ENCODE results near the gene PTGES3.

The PTGES3 gene

DNA sequence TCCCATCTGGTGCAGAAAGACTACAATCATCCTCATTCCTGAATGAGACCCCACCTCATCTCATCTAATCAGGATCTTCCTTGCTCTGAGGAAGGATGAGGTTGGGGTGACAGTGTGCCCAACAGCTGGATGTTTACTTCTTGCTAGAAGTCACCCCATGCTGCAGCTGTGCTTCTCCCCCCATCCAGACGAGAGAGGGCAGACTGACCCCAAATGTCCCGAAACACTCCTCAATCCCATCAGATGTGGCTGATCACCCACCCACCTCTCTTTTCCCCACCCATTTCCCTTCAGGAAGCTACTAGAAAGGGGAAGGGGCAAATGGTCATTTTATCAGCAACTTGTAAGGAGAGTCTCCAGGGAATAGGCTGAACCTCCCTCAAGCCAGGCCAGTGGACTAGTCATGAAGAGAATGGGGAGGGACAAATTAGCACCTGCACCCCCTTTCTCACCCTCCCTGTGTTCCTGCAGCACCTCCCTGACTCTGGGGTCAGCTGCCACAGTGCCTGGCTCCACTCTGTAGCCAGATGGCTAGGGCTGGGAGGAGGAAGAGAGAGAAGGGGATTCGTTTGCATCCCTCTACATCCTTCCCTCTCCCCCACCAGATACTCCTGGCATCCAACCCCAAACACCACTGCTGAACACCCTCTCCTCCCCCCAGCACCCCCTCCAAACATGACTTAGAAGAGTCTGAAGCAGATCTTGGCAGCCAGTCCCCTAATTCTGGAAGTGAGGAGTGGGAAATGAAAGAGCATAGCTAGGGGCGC lies 55.2 kb downstream of the PTGES3 start:
- TF ChIP-seq, protein P1, sequence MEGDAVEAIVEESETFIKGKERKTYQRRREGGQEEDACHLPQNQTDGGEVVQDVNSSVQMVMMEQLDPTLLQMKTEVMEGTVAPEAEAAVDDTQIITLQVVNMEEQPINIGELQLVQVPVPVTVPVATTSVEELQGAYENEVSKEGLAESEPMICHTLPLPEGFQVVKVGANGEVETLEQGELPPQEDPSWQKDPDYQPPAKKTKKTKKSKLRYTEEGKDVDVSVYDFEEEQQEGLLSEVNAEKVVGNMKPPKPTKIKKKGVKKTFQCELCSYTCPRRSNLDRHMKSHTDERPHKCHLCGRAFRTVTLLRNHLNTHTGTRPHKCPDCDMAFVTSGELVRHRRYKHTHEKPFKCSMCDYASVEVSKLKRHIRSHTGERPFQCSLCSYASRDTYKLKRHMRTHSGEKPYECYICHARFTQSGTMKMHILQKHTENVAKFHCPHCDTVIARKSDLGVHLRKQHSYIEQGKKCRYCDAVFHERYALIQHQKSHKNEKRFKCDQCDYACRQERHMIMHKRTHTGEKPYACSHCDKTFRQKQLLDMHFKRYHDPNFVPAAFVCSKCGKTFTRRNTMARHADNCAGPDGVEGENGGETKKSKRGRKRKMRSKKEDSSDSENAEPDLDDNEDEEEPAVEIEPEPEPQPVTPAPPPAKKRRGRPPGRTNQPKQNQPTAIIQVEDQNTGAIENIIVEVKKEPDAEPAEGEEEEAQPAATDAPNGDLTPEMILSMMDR (IDR thresholded peaks at IDR 0.05), result no peak

DNA sequence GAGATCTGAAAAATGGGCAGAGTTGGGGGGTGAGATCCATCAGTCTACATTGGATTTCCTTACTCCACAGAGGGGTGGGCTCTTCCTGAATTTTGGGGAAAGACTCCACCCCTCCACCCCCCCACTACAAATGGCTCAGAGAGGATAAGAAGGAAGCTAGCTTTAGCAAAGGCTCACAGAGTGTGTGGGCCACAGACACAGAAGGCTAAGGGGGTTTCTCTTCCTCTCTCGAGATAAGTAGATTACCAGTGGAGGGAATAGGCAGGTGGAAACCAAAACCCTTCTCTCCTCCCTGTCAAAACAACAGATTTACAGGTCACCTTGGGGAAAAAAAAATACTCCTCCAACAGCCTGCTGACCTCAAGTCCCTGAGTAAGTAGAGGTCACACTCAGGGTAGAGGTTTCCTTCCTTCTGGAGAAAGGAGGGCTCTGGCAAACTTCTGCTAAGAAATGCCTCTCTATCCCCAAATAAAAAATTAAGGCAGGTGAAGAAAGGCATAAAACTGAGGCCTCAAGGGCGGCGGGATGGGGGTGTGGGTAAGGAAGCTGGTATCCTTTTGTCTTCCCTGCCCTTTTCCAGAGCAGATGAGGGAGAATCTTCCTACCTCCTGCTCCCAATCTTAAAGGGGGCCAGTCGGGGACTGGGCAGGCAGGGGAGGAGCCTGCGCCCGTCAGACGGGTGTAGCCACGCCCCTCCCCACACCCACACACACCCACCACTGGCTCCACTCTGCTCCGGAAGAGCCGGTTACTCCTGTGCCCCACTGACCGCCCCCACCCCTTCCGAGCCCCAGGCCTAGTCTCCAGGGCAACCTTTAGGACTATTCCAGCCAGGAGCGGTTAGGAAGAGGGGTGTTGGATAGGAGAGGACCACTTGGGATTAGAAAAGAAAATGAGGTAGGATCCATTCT lies 56.0 kb downstream of the PTGES3 start:
- TF ChIP-seq, protein P1 (IDR thresholded peaks at IDR 0.05), result no peak

DNA sequence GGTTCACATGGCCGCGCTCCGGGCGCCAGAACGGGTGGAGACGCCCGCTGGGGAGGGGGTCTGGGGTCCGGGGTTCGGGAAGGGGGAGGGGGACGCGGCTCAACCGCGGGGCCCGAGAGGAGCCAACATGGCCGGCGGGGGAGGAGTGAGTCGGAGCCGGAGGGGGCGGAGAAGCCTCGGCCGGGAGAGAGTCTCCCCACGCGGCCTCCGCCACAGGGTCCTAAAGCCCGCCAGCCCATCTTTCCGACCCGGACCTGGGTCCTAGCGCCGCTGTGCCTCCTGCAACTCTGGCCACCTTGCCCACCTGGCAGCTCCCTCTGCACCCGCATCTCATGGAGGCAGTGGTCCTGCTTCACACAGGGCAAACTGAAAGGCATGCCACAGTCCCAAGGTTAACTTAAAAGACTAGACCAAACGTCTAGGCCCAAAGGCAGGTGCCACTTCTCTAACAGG lies 57.9 kb downstream of the PTGES3 start, which contains the start of gene BAZ2A:
BAZ2A (minus strand) TSS at position 147 of the 453 bp plus-strand sequence. CDS start 12,796 bp downstream, outside the sequence.
- TF ChIP-seq, protein P1 (IDR thresholded peaks at IDR 0.05), result no peak

DNA sequence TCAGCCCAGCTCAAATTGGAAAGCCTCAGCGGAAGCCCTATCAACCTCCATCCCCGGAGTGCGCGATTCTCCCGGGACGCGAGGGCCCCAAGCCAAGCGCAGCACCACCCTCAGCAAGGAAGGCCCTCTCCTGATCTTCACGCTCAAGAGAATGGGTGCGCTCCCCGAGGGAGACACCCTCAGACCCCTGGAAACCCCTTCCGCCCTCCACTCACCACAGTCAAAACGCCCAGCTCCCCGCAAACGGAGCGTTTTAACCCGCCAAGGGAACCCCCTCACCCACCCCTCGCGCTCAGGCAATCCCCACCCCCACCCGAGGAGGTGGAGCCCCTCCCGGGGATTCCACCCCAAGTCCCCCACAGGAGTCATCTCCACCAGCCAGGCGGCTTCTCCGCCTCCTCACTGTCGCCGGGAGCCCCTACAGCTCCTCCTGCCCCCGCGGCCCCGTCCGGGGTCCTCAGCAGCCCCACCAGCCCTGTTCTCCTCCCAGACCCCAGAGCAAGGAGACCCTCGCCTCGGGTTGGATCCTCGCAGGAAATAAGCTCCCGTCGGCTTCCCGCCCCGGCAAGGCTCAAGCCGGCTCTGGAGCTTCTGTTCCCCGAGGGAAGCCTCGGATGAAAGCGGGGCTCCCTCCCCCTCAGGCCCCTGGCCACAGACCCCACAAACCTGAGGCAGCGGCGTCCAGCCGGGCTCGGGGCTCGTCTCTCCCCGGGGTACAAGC lies 58.5 kb downstream of the PTGES3 start:
- TF ChIP-seq, protein P1 (IDR thresholded peaks at IDR 0.05), result no peak

DNA sequence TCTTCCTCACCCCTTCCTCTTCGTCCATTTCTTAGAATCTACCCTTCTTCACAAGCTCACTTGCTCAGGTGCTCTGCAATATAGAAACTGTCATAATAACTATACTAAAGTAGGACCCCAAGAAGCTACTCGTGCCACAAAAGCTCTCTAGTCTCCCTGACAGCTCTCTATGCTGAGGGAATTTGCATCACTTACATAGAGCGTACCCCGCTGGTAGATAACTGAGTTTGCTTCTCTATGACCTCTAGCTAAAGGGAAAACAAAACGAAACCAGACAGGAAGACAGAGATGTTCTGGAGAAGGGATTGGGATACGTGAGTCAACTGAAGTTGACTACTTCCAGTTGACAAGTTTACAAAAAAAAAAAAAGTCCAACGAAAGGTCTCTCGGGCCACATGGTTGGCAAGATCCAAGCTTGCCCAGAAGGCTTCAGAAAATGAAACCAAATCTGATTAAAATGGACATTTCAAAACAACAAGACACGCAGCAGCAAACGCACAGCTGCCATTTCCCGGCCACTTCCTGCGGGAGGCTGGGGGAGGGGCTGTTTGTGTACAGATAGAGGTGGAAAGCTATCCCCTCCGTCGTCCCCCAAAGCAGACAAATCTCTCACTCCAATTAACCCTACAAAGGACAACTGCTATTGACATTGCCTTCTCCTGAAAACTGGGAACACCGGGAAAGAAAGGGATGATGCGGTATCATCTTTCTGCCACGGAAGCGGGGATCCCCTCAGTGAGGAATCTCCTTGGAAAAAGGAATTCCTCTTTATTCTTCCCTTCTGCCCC lies 59.2 kb downstream of the PTGES3 start:
- TF ChIP-seq, protein P1 (IDR thresholded peaks at IDR 0.05), result no peak

DNA sequence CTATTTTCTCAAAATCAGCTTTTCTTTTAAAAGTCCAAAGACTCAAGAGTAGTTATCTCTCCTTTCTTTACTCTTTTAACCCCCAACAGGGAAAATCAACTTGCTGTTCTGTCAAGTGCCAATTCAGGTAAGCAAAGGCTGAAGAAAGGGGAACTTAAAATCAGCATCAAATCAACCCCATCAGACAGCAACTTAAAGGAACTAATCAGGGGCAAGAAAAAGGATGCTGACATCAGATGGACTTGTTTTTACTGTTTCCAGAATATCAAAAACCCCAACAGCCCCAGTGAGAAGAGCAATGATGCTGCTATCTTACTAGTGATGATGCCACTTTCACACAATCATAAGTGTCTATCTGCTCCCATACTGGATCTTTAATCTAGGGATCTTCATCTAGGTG lies 61.4 kb downstream of the PTGES3 start:
- TF ChIP-seq, protein P1 (IDR thresholded peaks at IDR 0.05), result no peak

Data from LNCAP (cell line).